ENCODE data around the gene TMEM151B. TPM values are rescaled to one million over a fixed set of nuclear protein-coding genes. Genes with fewer than 3 reads are reported as not detected.

The TMEM151B gene
- total RNA-seq, 1 donor from 2014 or later: 0.05 TPM

- H3K4me1 Mint-ChIP-seq (ENCODE audit: low read depth): peaks cover 70% of the 10 kb centered on the region
- peak overlapping the region; percentile 46 for H3K27ac Mint-ChIP-seq (ENCODE audit: unreplicated experiment)
Observed at GRCh38 chr6:44250067-44250717, 20.1 kb upstream of the TMEM151B start.

GRCh38 chr6:44250718-44251123, 19.5 kb upstream of the TMEM151B start:
- no peaks in the 10 kb centered on the region for H3K27me3 Mint-ChIP-seq (ENCODE audit: low read depth)
- H3K9me3 Mint-ChIP-seq (ENCODE audit: low read depth): no peaks in the 10 kb centered on the region
- H3K4me1 Mint-ChIP-seq (ENCODE audit: low read depth): peaks cover 71% of the 10 kb centered on the region
- H3K27ac Mint-ChIP-seq (ENCODE audit: unreplicated experiment): no peak overlapping the region
- DNase-seq (ENCODE audit: low spot score): no peak
- peaks cover 68% of the 10 kb centered on the region for H3K36me3 Mint-ChIP-seq (ENCODE audit: low read depth)
- TF ChIP-seq CTCF (IDR thresholded peaks at IDR 0.05): no peak
- no peak overlapping the region for H3K4me3 Mint-ChIP-seq (ENCODE audit: unreplicated experiment)

More at GRCh38 chr6:44250067-44250717, 20.1 kb upstream of the TMEM151B start:
- TF ChIP-seq CTCF (IDR thresholded peaks at IDR 0.05): no peak
- H3K27me3 Mint-ChIP-seq (ENCODE audit: low read depth): no peaks in the 10 kb centered on the region
- H3K4me3 Mint-ChIP-seq (ENCODE audit: unreplicated experiment): no peak overlapping the region
- DNase-seq (ENCODE audit: low spot score): no peak
- no peaks in the 10 kb centered on the region for H3K9me3 Mint-ChIP-seq (ENCODE audit: low read depth)
- H3K36me3 Mint-ChIP-seq (ENCODE audit: low read depth): peaks cover 64% of the 10 kb centered on the region

GRCh38 chr6:44251576-44252524, 18.4 kb upstream of the TMEM151B start:
- Mint-ChIP-seq H3K27ac (ENCODE audit: unreplicated experiment) (peak overlapping the region; percentile 69), H3K4me1 (ENCODE audit: low read depth) (peaks cover 79% of the 10 kb centered on the region), H3K36me3 (ENCODE audit: low read depth) (peaks cover 68% of the 10 kb centered on the region), H3K9me3 (ENCODE audit: low read depth) (no peaks in the 10 kb centered on the region), H3K27me3 (ENCODE audit: low read depth) (no peaks in the 10 kb centered on the region), H3K4me3 (ENCODE audit: unreplicated experiment) (no peak overlapping the region)
- no peak for TF ChIP-seq CTCF (IDR thresholded peaks at IDR 0.05)
- DNase-seq (ENCODE audit: low spot score): peak; percentile 29

GRCh38 chr6:44253307-44254101, 16.7 kb upstream of the TMEM151B start:
- DNase-seq (ENCODE audit: low spot score): peak; percentile 64
- peaks cover 59% of the 10 kb centered on the region for H3K36me3 Mint-ChIP-seq (ENCODE audit: low read depth)
- peak overlapping the region; percentile 62 for H3K27ac Mint-ChIP-seq (ENCODE audit: unreplicated experiment)
- H3K4me3 Mint-ChIP-seq (ENCODE audit: unreplicated experiment): no peak overlapping the region
- peak; percentile 78 for TF ChIP-seq CTCF (IDR thresholded peaks at IDR 0.05)
- H3K9me3 Mint-ChIP-seq (ENCODE audit: low read depth): no peaks in the 10 kb centered on the region
- peaks cover 81% of the 10 kb centered on the region for H3K4me1 Mint-ChIP-seq (ENCODE audit: low read depth)
- H3K27me3 Mint-ChIP-seq (ENCODE audit: low read depth): no peaks in the 10 kb centered on the region

Measured in chondrocyte (in vitro differentiated cells).